Neural cell (in vitro differentiated cells): ENCODE data around the gene SBNO2. TPM values are rescaled to one million over a fixed set of nuclear protein-coding genes. Genes with fewer than 3 reads are reported as not detected.

Source experiments
- H2AFZ ChIP-seq: fragments of 200-600, 300-800 bp; sonication (generic), shearing (Covaris generic); 2 replicates; pipeline ENCODE4 v1.6.0; 2014; ENCODE audit warnings: low read depth, mild to moderate bottlenecking, antibody characterized with exemption, low read length, moderate library complexity
- H3F3A ChIP-seq: fragments of 200-600 bp; shearing (Covaris generic); 2 replicates; pipeline ENCODE4 v1.6.1; 2016; ENCODE audit warnings: mild to moderate bottlenecking, moderate library complexity, mixed read lengths, antibody characterized with exemption, low read length; ENCODE audit not compliant: insufficient read depth, poor library complexity, severe bottlenecking
- H3K27ac ChIP-seq: fragments of 200-600, 300-800 bp; sonication (generic), shearing (Covaris generic); 2 replicates; pipeline ENCODE4 v1.5.1; 2014; ENCODE audit warnings: mild to moderate bottlenecking, low read length, moderate library complexity
- H3K27me3 ChIP-seq: fragments of 300-800, 200-600 bp; sonication (generic), shearing (Covaris generic); 2 replicates; pipeline ENCODE4 v1.6.0; 2014; ENCODE audit warnings: mild to moderate bottlenecking, low read depth, low read length, moderate library complexity; ENCODE audit not compliant: insufficient read depth
- H3K36me3 ChIP-seq: fragments of 300-800, 200-600 bp; sonication (generic), shearing (Covaris generic); 2 replicates; pipeline ENCODE4 v1.5.1; 2014; ENCODE audit warnings: mild to moderate bottlenecking, antibody characterized with exemption, low read length, moderate library complexity; ENCODE audit not compliant: insufficient read depth
- H3K4me2 ChIP-seq: fragments of 300-800, 200-600 bp; sonication (generic), shearing (Covaris generic); 2 replicates; pipeline ENCODE4 v1.6.0; 2014; ENCODE audit warnings: mild to moderate bottlenecking, low read length
- H3K4me3 ChIP-seq: fragments of 300-800, 200-600 bp; sonication (generic), shearing (Covaris generic); 2 replicates; pipeline ENCODE4 v1.5.1; 2014; ENCODE audit warnings: mild to moderate bottlenecking, low read length, moderate library complexity
- H3K79me2 ChIP-seq: fragments of 200-600 bp; shearing (Covaris generic); replicated peaks from 2 replicates; pipeline ENCODE4 v1.6.0; 2014; ENCODE audit warnings: mild to moderate bottlenecking, low read length, moderate library complexity; ENCODE audit not compliant: insufficient read depth
- H3K9ac ChIP-seq: fragments of 300-800, 200-600 bp; sonication (generic), shearing (Covaris generic); 2 replicates; pipeline ENCODE4 v1.6.1; 2016; ENCODE audit warnings: mild to moderate bottlenecking, low read length, mixed read lengths
- H3K9me2 ChIP-seq: fragments of 200-600 bp; shearing (Covaris generic); 2 replicates; pipeline ENCODE4 v1.6.1; 2016; ENCODE audit warnings: mild to moderate bottlenecking, low read length, mixed read lengths; ENCODE audit not compliant: insufficient read depth
- H3K9me3 ChIP-seq: fragments of 200-600, 300-800 bp; sonication (generic), shearing (Covaris generic); 2 replicates; pipeline ENCODE4 v1.6.1; 2016; ENCODE audit warnings: mild to moderate bottlenecking, mixed run types, low read length, moderate library complexity, mixed read lengths
- H4K20me1 ChIP-seq: fragments of 200-600 bp; shearing (Covaris generic); 2 replicates; pipeline ENCODE4 v1.6.1; 2016; ENCODE audit warnings: mild to moderate bottlenecking, mixed run types; ENCODE audit not compliant: insufficient read depth
- EP300 ChIP-seq: fragments of 450-650 bp; conservative IDR thresholded peaks from 2 replicates; pipeline ENCODE4 v1.6.1; 2014; ENCODE audit warnings: antibody characterized with exemption, mild to moderate bottlenecking, moderate library complexity; ENCODE audit not compliant: poor library complexity, severe bottlenecking
- EZH2 ChIP-seq: fragments of 200-600, 300-800 bp; shearing (Covaris generic), sonication (generic); IDR thresholded peaks from 2 replicates; pipeline ENCODE4 v1.6.1; 2014; ENCODE audit warnings: antibody characterized with exemption, low read length, borderline replicate concordance, mild to moderate bottlenecking; ENCODE audit not compliant: insufficient read depth, poor library complexity, severe bottlenecking
- MXI1 ChIP-seq: fragments of 450-650 bp; conservative IDR thresholded peaks from 2 replicates; pipeline ENCODE4 v1.6.1; 2014; ENCODE audit warnings: antibody characterized with exemption, mild to moderate bottlenecking; ENCODE audit not compliant: poor library complexity, severe bottlenecking
- POLR2AphosphoS5 ChIP-seq: IDR thresholded peaks from 2 replicates; pipeline ENCODE4 v1.6.1; 2012
- RAD21 ChIP-seq: fragments of 450-650 bp; conservative IDR thresholded peaks from 2 replicates; pipeline ENCODE4 v1.6.1; 2014; ENCODE audit warnings: antibody characterized with exemption, mild to moderate bottlenecking, moderate library complexity
- SMC3 ChIP-seq: fragments of 450-650 bp; conservative IDR thresholded peaks from 2 replicates; pipeline ENCODE4 v1.6.1; 2014; ENCODE audit warnings: antibody characterized with exemption, mild to moderate bottlenecking, moderate library complexity; ENCODE audit not compliant: poor library complexity
- TAF1 ChIP-seq: IDR thresholded peaks from 2 replicates; pipeline ENCODE4 v1.6.1; 2012; ENCODE audit warnings: low read depth
- polyA plus RNA-seq: library from polyadenylated mRNA; depleted of rRNA; stranded (reverse); fragments of >200 nt; gene quantifications from 2 replicates; pipeline ENCODE4 v1.2.3, GENCODE V29; 2014
- TF ChIP-seq, protein P1 (sequence below): fragments of 450-650 bp; IDR thresholded peaks from 2 replicates; pipeline ENCODE4 v1.5.1; 2014; ENCODE audit warnings: antibody characterized with exemption, mild to moderate bottlenecking, moderate library complexity; ENCODE audit not compliant: poor library complexity, severe bottlenecking
- TF ChIP-seq, protein P2 (sequence below): IDR thresholded peaks from 2 replicates; pipeline ENCODE4 v1.6.1; 2012; ENCODE audit warnings: borderline replicate concordance

The SBNO2 gene
- polyA plus RNA-seq, 1 donor from 2014 or later = 4.8 TPM

DNA sequence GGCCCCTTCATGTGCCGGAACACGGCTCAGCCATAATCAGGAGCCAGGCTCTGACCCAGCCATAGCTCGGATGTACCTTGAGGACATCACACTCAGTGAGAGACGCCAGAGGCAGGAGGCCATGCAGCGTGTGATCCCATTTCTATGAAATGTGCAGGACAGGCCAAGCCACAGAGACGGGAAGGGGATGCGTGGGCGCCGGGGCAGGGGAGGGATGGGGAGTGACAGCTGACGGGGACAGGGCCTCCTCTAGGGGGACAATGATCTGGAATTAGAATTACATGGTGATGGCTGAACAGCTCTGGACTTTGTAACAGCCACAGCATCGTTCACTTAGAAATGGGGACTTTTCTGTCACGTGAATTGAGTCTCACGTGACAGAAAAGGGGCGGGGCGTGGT, 34.9 kb downstream of the SBNO2 start:
- Histone ChIP-seq H3K27ac (no peak overlapping the region), H3K4me3 (no peak overlapping the region), H4K20me1 (no peaks in the 10 kb centered on the region), H3K9me3 (no peaks in the 10 kb centered on the region), H3K9ac (no peak overlapping the region), H3K27me3 (no peaks in the 10 kb centered on the region), H3F3A (no peaks in the 10 kb centered on the region), H3K4me2 (no peak overlapping the region), H3K9me2 (no peaks in the 10 kb centered on the region), H3K79me2 (no peaks in the 10 kb centered on the region), H3K36me3 (no peaks in the 10 kb centered on the region), H2AFZ (no peak overlapping the region)
- TF ChIP-seq POLR2AphosphoS5 (no peak), TAF1 (no peak), EZH2 (no peak), MXI1 (no peak), SMC3 (no peak), RAD21 (no peak), EP300 (no peak)
- TF ChIP-seq, protein P1, sequence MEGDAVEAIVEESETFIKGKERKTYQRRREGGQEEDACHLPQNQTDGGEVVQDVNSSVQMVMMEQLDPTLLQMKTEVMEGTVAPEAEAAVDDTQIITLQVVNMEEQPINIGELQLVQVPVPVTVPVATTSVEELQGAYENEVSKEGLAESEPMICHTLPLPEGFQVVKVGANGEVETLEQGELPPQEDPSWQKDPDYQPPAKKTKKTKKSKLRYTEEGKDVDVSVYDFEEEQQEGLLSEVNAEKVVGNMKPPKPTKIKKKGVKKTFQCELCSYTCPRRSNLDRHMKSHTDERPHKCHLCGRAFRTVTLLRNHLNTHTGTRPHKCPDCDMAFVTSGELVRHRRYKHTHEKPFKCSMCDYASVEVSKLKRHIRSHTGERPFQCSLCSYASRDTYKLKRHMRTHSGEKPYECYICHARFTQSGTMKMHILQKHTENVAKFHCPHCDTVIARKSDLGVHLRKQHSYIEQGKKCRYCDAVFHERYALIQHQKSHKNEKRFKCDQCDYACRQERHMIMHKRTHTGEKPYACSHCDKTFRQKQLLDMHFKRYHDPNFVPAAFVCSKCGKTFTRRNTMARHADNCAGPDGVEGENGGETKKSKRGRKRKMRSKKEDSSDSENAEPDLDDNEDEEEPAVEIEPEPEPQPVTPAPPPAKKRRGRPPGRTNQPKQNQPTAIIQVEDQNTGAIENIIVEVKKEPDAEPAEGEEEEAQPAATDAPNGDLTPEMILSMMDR = no peak
- TF ChIP-seq, protein P2, sequence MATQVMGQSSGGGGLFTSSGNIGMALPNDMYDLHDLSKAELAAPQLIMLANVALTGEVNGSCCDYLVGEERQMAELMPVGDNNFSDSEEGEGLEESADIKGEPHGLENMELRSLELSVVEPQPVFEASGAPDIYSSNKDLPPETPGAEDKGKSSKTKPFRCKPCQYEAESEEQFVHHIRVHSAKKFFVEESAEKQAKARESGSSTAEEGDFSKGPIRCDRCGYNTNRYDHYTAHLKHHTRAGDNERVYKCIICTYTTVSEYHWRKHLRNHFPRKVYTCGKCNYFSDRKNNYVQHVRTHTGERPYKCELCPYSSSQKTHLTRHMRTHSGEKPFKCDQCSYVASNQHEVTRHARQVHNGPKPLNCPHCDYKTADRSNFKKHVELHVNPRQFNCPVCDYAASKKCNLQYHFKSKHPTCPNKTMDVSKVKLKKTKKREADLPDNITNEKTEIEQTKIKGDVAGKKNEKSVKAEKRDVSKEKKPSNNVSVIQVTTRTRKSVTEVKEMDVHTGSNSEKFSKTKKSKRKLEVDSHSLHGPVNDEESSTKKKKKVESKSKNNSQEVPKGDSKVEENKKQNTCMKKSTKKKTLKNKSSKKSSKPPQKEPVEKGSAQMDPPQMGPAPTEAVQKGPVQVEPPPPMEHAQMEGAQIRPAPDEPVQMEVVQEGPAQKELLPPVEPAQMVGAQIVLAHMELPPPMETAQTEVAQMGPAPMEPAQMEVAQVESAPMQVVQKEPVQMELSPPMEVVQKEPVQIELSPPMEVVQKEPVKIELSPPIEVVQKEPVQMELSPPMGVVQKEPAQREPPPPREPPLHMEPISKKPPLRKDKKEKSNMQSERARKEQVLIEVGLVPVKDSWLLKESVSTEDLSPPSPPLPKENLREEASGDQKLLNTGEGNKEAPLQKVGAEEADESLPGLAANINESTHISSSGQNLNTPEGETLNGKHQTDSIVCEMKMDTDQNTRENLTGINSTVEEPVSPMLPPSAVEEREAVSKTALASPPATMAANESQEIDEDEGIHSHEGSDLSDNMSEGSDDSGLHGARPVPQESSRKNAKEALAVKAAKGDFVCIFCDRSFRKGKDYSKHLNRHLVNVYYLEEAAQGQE = no peak

DNA sequence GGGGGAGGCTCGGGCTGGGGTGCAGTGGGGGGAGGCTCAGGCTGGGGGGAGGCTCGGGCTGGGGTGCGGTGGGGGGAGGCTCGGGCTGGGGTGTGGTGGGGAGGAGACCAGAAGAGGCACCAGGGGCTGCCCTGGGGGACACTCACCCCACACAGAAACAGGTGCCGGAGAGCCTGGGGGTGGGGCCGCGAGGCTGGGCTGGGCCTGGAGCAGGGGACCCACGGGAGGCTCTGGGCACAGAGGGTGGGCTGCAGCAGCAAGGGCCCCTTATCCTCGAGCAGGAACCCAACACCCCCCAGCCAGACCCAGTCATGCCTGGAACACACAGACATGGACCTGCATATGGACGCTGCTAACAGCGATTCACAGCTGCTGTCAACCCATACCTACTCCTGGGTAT, 35.9 kb downstream of the SBNO2 start:
- TF ChIP-seq TAF1 (no peak), POLR2AphosphoS5 (no peak), EP300 (no peak)
- H4K20me1 ChIP-seq = no peaks in the 10 kb centered on the region
- no peaks in the 10 kb centered on the region for H3K36me3 ChIP-seq

More for the DNA sequence above, 35.9 kb downstream of the SBNO2 start:
- Histone ChIP-seq H3F3A (no peaks in the 10 kb centered on the region), H3K9ac (no peak overlapping the region), H3K27me3 (no peaks in the 10 kb centered on the region), H3K9me2 (no peaks in the 10 kb centered on the region), H2AFZ (no peak overlapping the region), H3K4me2 (no peak overlapping the region), H3K27ac (no peak overlapping the region), H3K79me2 (no peaks in the 10 kb centered on the region), H3K4me3 (no peak overlapping the region), H3K9me3 (no peaks in the 10 kb centered on the region)
